ENCODE measurements around the gene PHF2.

DNA sequence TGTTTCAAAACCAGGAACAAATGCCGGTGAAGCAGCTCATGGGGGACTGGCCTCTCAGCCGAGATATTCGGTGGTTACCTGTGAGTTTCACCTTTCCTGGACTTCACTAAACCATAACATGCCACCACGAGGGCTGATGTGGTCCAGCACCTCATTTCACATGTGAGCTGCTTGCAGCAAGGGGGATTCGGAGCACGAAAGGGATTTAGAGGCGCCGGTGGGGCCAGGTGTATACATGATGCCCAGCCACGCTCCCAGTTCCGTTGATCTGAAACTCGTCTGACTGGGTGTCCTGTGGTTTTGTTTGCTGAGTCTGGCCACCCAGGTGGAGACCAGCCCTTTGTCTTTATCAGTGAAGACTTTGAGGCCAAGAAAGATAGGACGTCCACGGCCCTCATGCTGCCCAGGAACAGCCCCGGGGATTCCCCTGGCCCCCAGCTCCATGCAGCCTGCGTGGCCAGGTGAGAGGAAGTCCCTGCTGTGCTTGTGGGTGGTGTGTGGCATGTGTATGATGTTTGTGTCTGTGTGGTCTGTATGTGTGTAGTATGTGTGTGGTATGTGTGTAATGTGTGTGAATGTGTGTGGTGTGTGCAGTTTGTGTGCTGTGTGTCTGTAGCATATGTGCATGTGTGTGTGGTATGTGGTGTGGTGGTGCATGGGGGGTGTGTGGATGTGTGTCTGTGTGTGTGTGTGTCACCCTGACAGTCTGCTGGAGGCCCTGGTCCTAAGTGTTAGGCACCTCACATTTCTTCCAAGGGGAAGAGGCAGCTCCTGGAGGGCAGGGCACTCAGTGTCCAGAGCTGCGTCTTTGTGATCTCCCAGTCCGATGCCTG, 23.4 kb downstream of the PHF2 start:
- TF ChIP-seq, protein P1, sequence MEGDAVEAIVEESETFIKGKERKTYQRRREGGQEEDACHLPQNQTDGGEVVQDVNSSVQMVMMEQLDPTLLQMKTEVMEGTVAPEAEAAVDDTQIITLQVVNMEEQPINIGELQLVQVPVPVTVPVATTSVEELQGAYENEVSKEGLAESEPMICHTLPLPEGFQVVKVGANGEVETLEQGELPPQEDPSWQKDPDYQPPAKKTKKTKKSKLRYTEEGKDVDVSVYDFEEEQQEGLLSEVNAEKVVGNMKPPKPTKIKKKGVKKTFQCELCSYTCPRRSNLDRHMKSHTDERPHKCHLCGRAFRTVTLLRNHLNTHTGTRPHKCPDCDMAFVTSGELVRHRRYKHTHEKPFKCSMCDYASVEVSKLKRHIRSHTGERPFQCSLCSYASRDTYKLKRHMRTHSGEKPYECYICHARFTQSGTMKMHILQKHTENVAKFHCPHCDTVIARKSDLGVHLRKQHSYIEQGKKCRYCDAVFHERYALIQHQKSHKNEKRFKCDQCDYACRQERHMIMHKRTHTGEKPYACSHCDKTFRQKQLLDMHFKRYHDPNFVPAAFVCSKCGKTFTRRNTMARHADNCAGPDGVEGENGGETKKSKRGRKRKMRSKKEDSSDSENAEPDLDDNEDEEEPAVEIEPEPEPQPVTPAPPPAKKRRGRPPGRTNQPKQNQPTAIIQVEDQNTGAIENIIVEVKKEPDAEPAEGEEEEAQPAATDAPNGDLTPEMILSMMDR (IDR thresholded peaks at IDR 0.05; ENCODE audit: insufficient read depth, low read depth, low read length): no peak
- TF ChIP-seq EZH2 (IDR thresholded peaks at IDR 0.05; ENCODE audit: insufficient read depth, low read length): no peak
